Astrocyte (in vitro differentiated cells and primary cell): ENCODE measurements around the gene PRSS22.

Source experiments
- EZH2 ChIP-seq: IDR thresholded peaks from 2 replicates; pipeline ENCODE4 v1.6.1; 2012; ENCODE audit warnings: mild to moderate bottlenecking, low read length, inconsistent platforms; ENCODE audit not compliant: insufficient read depth
- TF ChIP-seq, protein P1 (sequence below): IDR thresholded peaks from 2 replicates; pipeline ENCODE4 v1.5.1; 2011; ENCODE audit warnings: low read depth, mild to moderate bottlenecking, inconsistent platforms, low read length, moderate library complexity; ENCODE audit not compliant: insufficient read depth

DNA sequence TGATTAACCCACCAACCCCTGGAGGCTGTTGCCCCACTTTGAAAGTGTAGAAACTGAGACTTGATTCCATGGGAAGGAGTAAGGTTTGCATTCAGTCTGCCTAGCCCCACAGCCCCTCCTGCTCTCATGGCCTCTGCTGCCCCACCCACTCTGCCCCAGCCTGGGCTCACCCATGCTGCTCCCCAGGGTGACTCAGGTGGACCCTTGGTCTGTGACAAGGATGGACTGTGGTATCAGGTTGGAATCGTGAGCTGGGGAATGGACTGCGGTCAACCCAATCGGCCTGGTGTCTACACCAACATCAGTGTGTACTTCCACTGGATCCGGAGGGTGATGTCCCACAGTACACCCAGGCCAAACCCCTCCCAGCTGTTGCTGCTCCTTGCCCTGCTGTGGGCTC is 53.2 kb downstream of the PRSS22 start:
- TF ChIP-seq, protein P1, sequence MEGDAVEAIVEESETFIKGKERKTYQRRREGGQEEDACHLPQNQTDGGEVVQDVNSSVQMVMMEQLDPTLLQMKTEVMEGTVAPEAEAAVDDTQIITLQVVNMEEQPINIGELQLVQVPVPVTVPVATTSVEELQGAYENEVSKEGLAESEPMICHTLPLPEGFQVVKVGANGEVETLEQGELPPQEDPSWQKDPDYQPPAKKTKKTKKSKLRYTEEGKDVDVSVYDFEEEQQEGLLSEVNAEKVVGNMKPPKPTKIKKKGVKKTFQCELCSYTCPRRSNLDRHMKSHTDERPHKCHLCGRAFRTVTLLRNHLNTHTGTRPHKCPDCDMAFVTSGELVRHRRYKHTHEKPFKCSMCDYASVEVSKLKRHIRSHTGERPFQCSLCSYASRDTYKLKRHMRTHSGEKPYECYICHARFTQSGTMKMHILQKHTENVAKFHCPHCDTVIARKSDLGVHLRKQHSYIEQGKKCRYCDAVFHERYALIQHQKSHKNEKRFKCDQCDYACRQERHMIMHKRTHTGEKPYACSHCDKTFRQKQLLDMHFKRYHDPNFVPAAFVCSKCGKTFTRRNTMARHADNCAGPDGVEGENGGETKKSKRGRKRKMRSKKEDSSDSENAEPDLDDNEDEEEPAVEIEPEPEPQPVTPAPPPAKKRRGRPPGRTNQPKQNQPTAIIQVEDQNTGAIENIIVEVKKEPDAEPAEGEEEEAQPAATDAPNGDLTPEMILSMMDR = no peak
- no peak for TF ChIP-seq EZH2
